WTC11 (cell line): ENCODE data around the gene ALKBH4.

Experiments used
- TEAD1 ChIP-seq: sonication (generic); formaldehyde crosslinking; IDR thresholded peaks from 2 replicates; pipeline ENCODE4 v1.8.0; 2022; ENCODE audit warnings: mild to moderate bottlenecking, missing genetic modification reagents
- TF ChIP-seq, protein P1 (sequence below): fragments of 200-600 bp; IDR thresholded peaks from 2 replicates; pipeline ENCODE4 v1.8.0; 2022; ENCODE audit warnings: antibody characterized with exemption
- TF ChIP-seq, protein P2 (sequence below): sonication (generic); formaldehyde crosslinking; conservative IDR thresholded peaks from 2 replicates; pipeline ENCODE4 v1.8.1; 2023; ENCODE audit warnings: mild to moderate bottlenecking, low read depth, missing genetic modification reagents, moderate library complexity

DNA sequence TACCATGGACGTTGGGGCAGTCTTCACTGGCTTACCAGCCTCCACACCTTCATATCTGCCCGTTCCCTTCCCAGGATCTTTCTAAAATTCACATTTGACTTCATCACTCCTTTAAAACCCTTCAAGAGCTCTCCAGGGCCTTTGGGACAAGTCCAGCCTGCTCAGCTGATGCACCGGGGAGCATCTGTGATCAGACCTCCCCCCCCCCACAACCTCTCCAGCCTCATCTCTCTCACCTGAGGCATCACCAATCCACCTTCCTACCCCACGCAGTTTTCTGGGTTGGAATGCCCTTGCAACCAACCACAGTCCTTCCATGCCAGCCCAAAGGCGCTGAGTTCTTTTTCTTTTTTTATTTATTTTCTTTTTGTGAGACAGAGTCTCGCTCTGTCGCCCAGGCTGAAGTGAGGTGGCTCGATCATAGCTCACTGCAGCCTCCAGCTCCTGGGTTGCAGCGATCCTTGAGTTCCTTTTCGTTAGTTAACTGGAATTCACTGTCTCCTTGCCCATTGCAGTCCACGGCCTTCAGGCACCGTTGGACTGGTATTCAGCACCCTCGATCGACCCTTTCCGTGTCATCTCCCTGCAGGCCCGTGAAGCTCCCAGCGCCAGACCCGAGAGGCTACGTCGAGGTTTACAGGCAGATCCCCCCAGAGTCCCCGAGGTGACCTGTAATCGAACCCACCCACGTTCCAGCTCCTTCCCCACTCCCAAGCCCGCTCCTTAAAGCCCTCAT lies 654 bp downstream of the ALKBH4 start:
- TF ChIP-seq, protein P1, sequence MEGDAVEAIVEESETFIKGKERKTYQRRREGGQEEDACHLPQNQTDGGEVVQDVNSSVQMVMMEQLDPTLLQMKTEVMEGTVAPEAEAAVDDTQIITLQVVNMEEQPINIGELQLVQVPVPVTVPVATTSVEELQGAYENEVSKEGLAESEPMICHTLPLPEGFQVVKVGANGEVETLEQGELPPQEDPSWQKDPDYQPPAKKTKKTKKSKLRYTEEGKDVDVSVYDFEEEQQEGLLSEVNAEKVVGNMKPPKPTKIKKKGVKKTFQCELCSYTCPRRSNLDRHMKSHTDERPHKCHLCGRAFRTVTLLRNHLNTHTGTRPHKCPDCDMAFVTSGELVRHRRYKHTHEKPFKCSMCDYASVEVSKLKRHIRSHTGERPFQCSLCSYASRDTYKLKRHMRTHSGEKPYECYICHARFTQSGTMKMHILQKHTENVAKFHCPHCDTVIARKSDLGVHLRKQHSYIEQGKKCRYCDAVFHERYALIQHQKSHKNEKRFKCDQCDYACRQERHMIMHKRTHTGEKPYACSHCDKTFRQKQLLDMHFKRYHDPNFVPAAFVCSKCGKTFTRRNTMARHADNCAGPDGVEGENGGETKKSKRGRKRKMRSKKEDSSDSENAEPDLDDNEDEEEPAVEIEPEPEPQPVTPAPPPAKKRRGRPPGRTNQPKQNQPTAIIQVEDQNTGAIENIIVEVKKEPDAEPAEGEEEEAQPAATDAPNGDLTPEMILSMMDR: no peak
- TF ChIP-seq, protein P2, sequence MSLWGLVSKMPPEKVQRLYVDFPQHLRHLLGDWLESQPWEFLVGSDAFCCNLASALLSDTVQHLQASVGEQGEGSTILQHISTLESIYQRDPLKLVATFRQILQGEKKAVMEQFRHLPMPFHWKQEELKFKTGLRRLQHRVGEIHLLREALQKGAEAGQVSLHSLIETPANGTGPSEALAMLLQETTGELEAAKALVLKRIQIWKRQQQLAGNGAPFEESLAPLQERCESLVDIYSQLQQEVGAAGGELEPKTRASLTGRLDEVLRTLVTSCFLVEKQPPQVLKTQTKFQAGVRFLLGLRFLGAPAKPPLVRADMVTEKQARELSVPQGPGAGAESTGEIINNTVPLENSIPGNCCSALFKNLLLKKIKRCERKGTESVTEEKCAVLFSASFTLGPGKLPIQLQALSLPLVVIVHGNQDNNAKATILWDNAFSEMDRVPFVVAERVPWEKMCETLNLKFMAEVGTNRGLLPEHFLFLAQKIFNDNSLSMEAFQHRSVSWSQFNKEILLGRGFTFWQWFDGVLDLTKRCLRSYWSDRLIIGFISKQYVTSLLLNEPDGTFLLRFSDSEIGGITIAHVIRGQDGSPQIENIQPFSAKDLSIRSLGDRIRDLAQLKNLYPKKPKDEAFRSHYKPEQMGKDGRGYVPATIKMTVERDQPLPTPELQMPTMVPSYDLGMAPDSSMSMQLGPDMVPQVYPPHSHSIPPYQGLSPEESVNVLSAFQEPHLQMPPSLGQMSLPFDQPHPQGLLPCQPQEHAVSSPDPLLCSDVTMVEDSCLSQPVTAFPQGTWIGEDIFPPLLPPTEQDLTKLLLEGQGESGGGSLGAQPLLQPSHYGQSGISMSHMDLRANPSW (CRISPR knock-in tag): no peak
- TF ChIP-seq TEAD1 (CRISPR knock-in tag): no peak
